GM12873 (cell line): ENCODE data around the gene PI4KA.

Experiments
- TF ChIP-seq, protein P1 (sequence below): IDR thresholded peaks from 2 replicates; pipeline ENCODE4 v1.5.1; 2012; ENCODE audit warnings: low read depth, mild to moderate bottlenecking, moderate library complexity, low read length, control low read depth; ENCODE audit not compliant: insufficient read depth; ENCODE audit errors: missing control alignments

The PI4KA gene

DNA sequence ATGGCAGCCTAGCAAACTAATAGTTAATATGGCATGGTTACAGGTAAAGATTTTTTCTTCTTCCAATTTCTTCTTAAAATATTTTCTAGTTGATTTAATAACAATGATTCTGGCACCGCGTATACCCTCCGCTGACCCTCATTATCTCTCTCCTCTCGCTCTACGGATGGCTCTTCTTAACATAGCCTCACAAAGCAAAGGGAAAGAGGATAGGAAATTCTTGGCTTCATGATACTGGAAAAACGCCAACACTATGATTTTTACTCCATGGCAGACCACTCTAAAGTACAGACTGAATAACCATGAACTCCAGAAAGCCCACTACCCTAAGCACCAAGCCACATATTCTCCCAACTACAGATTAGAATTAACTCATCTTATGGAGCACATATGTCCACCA lies 6.1 kb downstream of the PI4KA start:
- TF ChIP-seq, protein P1, sequence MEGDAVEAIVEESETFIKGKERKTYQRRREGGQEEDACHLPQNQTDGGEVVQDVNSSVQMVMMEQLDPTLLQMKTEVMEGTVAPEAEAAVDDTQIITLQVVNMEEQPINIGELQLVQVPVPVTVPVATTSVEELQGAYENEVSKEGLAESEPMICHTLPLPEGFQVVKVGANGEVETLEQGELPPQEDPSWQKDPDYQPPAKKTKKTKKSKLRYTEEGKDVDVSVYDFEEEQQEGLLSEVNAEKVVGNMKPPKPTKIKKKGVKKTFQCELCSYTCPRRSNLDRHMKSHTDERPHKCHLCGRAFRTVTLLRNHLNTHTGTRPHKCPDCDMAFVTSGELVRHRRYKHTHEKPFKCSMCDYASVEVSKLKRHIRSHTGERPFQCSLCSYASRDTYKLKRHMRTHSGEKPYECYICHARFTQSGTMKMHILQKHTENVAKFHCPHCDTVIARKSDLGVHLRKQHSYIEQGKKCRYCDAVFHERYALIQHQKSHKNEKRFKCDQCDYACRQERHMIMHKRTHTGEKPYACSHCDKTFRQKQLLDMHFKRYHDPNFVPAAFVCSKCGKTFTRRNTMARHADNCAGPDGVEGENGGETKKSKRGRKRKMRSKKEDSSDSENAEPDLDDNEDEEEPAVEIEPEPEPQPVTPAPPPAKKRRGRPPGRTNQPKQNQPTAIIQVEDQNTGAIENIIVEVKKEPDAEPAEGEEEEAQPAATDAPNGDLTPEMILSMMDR, result no peak

DNA sequence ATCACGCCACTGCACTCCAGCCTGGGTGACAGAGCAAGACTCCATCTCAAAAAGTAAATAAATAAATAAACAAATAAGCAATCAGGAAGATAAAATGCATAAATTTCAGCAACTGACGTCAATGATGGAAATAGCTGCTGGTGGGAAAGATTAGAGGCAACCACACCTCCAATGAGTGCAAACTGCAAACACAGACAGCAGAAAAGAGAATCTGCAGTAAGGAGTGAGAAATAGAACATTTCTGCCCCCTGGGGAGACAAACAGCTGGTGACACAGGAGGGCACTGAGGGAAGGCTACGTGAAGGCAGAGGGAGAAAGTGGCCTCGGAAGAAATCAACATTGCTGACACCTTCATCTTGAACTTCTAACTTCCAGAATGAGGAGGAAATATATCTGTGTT lies 6.5 kb downstream of the PI4KA start:
- TF ChIP-seq, protein P1, result no peak

DNA sequence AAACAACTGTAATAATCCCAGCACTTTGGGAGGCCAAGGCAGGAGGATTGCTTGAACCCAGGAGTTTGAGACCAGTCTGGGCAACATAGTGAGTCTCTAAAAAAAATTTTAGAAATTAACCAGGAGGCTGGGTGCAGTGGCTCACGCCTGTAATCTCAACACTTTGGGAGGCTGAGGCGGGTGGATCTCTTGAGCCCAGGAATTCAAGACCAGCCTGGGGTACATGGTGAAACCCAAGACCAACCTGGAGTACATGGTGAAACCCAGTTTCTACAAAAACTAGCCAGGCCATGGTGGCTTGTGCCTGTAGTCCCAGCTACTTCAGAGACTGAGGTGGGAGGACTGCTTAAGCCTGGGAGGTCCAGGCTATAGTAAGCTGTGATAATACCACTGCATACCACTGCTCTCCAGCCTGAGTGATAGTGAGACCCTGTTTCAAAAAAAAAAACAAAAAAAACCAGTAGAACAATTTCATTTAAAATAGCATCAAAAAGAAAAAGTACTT lies 11.2 kb downstream of the PI4KA start:
- TF ChIP-seq, protein P1, result no peak

DNA sequence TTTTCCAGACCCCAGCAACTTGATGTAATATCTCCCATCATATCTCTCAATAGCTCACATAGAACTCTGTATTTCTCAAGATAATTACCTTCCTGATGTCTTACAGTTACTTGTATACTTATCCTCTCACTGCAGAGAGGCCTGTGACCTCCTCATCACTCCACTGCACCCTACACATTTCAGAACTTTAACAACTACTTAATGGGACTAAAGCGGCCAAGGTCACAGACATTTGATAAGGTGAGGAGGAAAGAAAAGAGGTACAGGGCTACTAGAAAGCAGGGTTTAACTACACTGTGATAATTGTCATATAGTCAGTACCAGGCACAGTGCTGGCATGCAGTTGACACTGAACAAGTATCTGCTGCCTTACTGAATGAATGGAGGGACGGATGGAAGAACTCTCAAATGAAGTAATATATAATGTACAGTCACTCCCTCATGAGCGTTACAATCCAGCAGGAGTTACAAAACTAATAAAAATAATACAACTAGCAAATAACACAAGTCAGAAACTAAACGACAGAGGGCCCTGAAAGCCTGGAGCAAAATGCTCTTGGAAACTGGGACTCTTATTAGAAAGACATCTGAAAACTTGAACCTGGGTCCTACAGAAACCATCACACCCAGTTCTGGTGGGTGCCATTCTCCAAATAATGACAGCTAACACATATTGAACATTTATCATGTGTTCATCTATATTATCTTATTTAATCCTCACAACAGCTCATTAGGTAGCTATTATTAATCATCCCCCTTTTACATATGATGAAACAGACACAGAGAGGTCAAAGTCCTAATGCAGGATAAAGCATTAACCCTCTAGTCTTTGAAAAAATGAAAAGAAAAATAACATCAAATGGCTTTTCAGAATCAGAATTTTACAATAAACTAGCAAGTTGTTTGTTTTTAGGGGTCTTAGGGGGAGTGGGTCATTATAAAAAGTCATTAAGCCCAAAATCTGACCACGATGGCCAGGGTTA lies 14.3 kb downstream of the PI4KA start:
- TF ChIP-seq, protein P1, result no peak

DNA sequence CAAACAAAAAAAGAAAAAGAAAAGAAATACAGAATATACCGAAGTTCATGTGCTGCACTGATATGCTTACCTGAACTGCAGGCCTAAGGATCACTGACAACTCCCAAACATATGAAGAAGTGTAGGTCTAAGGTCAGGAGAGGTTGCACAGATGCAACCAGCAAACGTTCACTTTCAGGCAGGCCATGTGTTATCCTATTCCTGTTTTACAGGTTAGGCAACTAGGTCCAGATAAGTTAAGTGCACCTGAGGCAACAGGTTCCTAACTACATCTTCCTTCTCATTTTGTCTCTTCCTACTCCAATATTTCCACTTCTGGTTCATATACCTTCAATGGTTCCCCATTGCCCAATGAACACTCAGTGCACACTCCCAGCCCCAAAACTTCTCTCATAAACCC lies 15.1 kb downstream of the PI4KA start:
- TF ChIP-seq, protein P1, result no peak

DNA sequence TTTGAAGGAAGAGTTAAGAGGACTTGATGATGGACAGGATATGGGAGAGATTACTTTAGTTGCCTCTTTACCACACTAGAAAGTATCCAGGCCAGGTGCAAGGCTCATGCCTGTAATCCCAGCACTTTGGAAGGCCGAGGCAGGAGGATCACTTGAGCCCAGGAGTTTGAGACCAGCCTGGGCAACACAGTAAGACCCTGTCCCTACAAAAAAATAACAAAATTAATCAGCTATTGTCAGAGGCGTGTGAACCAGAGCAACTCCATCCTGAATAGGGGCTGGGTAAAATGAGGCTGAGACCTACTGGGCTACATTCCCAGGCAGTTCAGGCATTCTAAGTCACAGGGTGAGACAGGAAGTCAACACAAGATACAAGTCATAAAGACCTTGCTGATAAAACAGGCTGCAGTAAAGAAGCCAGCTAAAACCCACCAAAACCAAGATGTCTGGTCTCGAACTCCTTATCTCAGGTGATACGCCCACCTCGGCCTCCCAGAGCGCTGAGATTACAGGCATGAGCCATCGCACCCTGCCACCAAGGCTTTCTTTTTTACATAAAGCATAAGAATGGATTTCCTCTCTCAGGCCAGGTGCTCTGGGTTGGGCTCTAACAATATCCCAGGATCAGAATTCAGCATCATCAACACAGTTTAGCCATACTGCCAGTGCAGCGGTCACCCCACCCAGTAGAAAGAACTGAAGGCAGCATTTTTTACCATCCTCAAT lies 17.8 kb downstream of the PI4KA start:
- TF ChIP-seq, protein P1, result no peak
